Posterior vena cava (tissue), 2 donors: ENCODE results near the gene IL10RB. TPM values are rescaled to one million over a fixed set of nuclear protein-coding genes. Genes with fewer than 3 reads are reported as not detected.

Source experiments
- DNase-seq: peaks from one replicate; pipeline ENCODE4 v3.0.0-alpha.2; 2020; ENCODE audit warnings: low spot score
- intact Hi-C, 2 donors: fragments of 100-400 bp; cut with DNase I; formaldehyde crosslinking; loops; one replicate each; pipeline versions ENCODE4 v1.14.1 to v1.14.2; 2022 to 2023
- total RNA-seq, 2 donors: library from RNA; stranded (reverse); fragmentation: NEBNext Ultra II Directional; extraction: Animal tissue kit (Norgen Biotek cat#: 25700); gene quantifications; one replicate each; pipeline ENCODE4 v1.2.1, GENCODE V29; 2021
- donor health status: DM: yes; HTN: yes; CAD: no.
- donor health status: DM: yes; HTN: yes; CAD: no.

The IL10RB gene
- total RNA-seq, 2 donors from 2014 or later, result 19.8 to 22.4 TPM

DNA sequence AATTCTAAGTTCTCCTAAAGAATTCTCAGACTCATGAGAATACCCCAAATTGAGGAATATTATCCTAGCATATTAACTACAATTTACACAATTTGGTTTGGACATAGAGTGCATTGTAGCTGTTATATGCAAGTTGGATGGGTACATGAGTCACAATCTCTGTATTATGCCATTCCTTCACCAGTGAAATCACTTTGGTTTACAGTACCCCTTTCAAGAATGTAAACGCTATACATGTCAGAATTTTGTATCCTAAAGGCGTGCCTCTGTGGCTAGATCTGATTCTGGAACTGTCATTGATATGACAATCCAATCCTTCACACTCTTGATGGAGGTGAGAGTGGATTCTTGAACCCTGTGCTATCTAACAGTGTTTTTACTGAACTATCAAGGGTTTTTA lies 6.7 kb upstream of the IL10RB start:
- intact Hi-C loops, result no loop called here
- DNase-seq, result no peak

DNA sequence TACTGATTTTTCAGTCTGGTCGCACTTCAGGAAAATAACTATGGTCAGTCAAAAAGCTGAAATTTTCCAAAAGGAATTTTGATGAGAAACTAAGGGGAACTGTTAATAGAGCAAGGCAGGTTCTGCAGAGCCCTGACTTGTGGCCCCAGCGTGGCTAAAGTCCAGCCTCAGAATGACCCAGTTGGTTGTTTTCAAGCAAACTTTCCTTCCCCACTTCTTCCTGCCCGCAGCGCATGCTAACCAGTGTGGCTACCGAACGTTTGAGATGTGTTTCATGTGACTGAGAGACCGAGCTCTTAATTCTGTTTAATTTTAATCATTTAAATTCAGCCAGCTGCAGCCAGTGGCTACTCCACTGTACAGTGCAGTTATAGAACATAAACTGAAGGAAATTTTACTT lies 6.2 kb upstream of the IL10RB start:
- intact Hi-C loops, result no loop called here
- DNase-seq, result no peak

DNA sequence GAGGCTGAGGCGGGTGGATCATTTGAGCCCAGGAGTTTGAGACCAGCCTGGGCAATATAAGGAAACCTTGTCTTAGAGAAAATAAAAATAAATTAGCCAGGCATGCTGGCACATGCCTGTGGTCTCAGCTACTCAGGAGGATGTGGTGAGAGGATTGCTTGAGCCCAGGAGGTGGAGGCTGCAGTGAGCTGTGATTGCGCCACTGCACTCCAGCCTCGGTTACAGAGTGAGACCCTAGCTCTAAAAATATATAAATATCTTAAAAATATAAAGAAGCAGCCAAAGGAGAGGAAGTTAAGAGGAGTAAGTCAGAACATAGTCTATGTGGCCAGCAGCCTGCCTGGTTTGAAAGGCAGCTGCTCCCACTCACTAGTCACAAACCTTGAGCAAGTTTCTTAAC lies 4.5 kb upstream of the IL10RB start:
- no peak for DNase-seq
- intact Hi-C loops, result no loop called here

DNA sequence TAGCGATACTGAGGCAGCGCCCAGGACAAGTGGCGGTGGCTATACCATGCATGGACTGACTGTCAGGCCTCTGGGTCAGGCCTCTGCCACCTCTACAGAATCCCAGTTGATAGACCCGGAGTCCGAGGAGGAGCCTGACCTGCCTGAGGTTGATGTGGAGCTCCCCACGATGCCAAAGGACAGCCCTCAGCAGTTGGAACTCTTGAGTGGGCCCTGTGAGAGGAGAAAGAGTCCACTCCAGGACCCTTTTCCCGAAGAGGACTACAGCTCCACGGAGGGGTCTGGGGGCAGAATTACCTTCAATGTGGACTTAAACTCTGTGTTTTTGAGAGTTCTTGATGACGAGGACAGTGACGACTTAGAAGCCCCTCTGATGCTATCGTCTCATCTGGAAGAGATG lies 3.2 kb upstream of the IL10RB start:
- intact Hi-C loops, result no loop called here

DNA sequence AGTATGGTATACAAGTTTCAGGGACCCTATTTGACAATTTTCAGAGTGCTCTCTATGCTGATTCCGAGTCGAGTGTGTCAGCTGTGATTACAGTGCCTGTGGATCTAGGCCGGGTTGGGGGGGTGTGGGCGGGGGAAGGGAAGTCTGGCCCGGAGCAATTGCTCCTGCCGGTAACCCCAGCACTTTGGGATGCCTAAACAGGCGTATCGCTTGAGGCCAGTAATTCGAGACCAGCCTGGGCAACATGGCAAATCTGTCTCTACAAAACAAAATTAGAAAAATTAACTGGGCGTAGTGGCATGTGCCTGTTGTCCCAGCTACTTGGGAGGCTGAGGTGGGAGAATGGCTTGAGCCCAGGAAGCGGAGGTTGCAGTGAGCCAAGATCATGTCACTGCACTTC lies 1.6 kb upstream of the IL10RB start:
- intact Hi-C loops, result no loop called here
- no peak for DNase-seq

More for the DNA sequence above, 3.2 kb upstream of the IL10RB start:
- no peak for DNase-seq

DNA sequence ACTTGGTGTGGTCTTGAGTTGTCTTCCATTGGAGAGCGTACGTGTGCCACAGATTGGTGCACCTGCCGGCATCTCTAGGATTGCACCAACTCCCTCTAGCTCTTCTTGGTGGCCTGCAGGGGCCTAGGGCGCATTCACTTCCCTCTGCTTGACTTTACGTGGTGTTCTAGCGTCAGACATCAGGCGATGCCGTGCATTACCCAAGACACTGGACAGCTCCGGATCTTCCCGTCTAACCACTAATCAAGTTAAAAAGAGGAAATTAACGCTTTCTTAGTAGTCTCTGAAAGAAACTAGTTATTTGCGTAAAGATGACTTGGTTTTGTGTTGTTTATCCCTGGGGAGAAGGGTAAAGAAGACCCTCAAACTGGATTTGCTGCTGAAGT lies 510 bp upstream of the IL10RB start:
- intact Hi-C loops, result no loop called here
- DNase-seq, result peak; percentile 87

DNA sequence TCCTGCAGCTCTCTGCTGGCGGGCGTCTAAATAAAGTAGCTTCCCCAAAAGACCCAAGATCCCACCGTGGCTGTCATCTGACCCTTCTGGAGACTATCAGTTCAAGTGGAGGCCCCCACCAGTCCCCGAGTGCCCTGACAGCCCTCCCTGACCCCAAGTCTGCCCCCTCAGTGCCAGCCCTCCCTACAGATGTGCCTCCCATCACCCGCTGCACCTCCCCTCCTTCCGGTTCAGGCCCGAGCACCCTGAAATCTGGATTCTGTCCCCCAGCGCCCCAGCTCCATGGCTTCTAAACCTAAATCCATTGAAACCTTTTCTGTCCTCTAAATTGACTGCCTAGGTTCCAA lies 595 bp downstream of the IL10RB start:
- DNase-seq, result no peak
- intact Hi-C loops, result no loop called here

DNA sequence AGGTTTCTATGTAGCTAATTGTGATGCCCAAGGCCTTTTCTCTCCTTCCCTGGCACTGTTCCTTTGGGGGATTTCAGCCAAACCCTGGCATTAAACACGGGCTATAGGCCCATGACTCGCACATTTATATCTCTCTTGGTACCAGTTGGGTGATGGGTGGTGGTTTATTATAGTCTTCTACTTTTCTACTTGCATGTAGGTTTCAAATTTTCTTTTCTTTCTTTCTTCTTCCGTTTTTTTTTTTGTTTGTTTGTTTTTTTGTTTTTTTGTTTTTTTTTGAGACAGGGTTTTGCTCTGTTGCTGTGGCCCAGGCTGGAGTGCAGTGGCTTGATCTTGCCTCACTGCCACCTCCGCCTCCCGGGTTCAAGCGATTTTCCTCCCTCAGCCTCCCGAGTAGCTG lies 1.1 kb downstream of the IL10RB start:
- intact Hi-C loops, result no loop called here
- DNase-seq, result no peak

DNA sequence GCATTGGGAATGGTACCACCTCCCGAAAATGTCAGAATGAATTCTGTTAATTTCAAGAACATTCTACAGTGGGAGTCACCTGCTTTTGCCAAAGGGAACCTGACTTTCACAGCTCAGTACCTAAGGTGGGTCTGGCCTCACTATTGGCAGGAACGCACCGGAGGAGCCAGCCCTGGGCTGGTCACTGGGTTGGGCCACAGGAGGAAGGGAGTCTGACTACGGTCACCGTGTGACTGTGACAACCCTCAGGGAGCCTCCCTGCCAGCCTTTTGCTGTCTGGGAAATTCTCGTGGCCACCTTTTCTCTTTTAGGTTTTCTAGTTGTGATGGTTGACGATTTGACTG lies 2.2 kb downstream of the IL10RB start:
- no peak for DNase-seq
- intact Hi-C loops, result no loop called here

DNA sequence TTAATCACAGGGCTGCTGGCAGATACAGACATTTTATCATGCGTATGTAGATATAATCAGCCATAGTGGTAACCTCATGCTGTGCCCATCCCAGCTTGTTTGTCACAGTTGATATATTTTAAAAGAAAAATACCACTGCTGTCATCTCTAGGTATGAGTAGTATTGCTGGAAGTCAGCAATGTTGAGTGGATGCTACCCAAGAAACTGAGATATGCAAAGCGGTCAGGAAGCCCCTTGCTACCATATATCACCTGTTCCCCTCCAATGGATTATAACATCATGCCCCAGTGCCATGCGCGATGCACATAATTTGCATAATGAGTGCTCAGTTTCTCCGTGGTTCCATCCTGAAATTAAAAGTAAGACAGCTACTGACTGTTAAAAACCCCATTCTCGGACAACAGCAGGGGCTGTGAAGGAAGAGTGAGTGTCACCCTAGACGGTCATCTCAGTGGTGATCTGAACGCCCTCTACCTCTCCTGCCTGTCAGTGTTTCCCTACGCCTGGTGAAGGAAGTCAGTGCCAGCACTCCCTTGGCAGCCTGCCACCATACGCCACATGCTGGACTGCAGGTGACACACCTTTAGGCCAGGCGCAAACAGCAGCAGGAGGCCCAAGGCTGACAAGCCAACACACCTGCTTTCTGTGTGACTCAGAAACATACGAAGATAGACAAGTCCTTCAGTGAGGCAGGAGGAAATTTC lies 2.7 kb downstream of the IL10RB start:
- intact Hi-C loops, result no loop called here
- no peak for DNase-seq

DNA sequence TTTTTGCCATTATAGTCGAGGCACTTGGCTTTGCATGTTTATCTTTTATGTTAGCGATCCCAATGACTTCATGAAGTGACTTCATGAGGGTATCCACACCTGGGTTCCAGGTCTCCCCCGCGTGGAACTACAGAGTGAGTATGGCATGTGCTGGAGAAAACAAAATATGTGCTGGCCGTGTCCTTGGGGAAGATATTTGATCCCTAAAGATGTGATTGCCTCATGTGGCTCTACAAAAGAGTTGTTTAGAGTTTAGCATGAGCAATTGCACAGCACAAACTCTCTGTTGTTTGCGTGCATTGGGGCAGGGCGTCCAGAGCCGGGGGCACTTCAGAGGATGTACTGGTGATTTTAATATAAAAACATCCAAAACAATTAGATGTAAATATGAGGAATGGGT lies 4.8 kb downstream of the IL10RB start:
- no peak for DNase-seq
- intact Hi-C loops, result no loop called here

DNA sequence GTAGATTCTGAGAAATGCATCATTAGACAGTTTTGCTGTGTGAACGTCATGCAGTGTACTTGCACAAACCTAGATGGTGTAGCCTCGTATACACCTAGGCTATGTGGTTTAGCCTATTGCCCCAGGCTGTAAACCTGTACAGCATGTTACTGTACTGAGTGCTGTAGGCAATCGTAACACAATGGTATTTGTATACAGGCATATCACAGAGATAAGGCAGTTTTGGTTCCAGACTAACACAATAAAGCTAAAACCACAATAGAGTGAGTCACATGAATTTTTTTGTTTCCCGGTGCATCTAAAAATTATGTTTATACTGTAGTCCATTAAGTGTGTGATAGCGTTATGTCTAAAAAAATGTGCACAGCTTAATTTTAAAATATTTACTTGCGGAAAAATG lies 6.9 kb downstream of the IL10RB start:
- DNase-seq, result no peak
- intact Hi-C loops, result no loop called here

DNA sequence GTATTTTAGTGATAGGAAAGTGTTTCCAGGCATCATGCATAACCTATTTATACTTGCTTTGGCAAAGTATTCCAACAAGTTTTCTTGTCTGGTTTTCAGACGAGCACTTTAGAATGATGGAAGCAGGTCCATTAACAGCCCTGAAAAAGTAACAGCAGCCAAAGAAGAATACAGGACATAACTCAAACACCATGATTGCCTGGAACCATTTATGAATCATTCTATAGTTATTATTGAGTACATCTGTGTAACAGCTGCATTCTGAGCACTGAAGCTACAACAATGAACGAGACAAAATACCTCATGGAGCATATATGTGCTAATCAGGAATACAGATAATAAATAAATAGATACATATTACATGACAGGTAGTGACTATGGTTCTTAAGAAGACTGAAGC lies 12.6 kb downstream of the IL10RB start:
- intact Hi-C loops, result no loop called here
- no peak for DNase-seq

DNA sequence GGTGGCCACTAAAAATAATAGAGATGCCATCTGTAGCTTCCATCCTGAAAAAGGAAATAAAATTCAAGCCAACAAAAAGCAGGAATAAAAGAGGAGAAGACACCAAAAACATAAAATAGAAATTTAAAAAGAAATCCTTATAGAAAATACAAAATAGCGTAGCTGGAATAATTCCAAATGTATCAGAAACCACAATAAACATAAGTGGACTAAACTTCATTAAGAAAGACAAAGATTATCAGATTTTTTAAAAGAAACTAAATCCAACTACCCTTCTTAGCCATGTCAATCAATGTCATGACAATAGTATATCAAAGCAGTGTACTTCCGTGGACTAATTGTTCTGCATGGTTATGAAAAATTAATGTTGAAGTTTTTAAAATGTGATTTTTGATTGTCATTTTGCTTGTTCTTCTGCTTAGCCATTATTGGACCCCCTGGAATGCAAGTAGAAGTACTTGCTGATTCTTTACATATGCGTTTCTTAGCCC lies 13.2 kb downstream of the IL10RB start:
- DNase-seq, result no peak
- intact Hi-C loops, result no loop called here

DNA sequence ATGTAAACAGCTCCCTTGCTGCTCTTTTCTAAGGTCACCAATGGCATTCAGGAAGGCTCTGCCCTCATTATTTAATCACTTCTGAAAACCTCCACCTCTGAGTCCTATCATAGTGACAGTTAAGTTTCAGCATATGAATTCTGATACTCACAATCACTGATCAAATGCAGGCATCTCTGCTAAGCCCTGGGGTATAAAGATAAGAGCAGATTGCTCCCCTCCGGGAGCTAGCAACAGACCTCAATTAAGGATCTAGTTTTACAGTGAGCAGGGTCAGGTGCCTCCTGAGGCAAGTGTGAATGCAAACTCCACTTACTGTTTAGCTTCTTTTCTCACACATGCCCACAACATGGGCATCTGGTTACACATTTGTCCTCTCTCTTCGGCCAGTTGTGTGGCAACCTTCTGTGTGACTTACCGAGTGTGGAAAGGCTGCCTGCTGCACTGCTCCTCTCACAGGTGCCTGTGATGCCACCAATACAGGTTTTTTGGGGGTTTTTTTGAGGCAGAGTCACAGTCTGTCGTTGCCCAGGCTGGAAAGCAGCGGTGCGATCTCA lies 15.0 kb downstream of the IL10RB start:
- no peak for DNase-seq
- intact Hi-C loops, result no loop called here

DNA sequence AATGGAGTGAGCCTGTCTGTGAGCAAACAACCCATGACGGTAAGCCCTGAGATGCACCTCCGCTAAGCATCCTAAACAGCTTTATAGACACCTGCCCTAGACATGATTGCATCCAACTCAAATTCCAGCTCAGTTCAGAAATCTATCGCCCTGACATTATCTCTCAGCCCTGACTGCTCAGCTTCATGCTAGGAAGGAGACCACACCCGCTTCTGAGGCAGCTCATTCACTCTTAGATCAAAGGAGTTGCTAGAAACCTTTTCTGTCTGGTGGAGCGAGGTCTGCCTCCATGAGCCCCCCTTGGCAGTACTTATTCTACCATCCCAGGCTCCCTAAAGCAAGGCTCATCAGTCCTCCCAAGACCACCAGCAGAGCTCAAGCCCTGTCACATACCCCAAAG lies 17.0 kb downstream of the IL10RB start:
- intact Hi-C loops, result no loop called here
- DNase-seq, result no peak

DNA sequence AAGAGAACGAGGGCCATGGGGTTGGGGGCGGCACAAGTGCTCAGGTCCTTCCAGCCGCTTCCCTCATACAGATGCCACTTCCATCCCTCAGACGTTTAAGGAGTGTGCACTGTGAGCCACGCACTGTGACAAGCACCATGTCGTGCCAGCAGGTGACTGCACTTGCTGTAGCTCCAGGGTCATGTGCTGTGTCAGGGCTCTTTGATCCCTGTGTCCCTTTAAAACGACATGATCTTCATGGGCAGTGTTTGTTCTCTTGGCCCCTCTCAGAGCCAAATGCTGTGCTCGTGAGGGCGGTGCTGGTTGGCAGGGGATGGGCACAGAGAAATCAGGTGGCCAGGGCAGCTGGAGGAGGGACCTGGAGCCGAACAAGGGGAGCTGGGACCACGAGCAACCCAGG lies 19.9 kb downstream of the IL10RB start:
- intact Hi-C loops, result no loop called here
- DNase-seq, result no peak

DNA sequence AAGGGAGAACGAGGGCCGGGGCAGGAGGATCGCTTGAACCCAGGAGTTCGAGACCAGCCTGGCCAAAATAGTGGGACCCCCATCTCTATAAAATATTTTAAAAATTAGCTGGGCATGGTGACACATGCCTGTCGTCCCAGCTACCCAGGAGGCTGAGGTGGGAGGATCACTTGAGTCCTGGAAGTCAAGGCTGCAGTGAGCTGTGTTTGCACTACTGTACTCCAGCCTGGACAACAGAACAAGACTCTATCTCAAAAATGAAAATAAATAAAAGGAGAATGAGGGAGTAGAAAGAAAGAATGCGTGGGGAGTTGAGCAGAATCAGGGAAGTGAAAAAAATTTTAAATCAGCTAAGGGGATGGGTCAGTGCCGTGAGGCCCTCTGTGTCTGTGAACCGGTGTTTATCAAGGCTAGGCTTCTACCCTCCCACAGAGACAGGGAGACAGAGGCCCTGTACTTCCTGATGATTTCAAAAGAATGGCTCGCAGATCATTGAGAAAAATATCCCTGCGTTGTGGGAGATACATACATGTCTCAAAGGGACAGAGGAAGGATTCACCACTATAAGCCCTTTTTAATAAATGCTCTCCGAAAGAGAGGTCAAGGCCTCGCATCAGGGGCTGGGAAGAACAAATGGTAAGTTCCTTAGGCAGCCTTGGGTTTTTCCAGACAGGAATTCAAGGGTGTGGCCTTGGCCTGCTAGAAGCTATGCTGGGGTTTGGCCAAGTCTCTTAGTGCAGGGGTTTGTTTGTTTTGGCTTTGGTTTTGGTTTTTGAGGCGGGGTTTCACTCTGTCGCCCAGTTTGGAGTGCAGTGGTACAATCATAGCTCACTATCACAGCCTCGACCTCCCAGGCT lies 20.7 kb downstream of the IL10RB start:
- intact Hi-C loops, result no loop called here
- DNase-seq, result no peak

DNA sequence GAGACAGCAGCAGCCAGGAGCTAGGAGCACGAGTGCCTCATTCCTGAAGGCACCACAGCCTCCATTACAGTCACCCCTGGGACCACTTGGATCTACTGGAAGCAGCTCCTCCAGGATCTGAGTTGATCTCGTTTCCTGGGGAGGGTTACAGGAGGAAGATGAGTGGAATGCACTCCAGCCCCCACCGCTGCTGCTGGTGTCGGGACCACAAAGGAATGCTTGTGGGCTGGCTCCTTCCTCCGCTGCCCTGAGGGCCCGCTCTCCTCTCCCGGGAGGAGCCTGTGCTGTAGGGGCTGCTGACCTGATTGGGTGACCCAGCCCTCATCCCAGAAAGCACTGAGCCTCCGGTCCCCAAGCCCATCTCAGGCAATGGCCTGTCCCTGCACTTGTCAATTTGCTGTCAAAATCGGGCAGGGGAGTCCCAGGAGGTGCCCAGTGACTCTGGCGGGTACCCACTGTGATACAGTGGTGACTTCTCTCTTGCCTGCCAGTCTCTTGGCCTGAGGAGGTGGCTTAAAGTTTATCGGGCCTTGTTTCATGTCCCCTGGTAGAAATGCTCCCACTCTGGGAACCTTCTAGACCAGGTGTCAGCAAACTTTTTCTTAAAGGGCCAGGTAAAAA lies 23.1 kb downstream of the IL10RB start:
- no peak for DNase-seq
- intact Hi-C loops, result no loop called here

DNA sequence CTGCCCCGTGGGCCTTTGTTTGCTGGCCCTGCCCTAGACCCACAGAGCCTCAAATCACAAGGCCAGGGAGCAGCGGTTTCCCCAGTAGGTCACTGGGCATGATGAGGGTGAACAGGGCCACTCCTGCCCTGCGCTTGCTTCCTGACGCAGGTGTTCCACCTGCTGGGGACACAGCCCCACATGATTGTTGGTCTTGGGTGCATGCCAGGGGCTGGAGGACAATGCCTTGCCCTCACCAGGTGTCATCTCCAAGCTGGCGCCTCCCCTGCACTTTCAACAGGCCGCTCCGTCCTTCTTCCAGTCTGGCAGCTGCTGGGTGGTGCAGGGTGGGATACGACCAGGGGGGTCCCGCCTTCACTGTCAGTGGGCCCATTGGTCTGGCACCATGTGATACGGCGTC lies 24.3 kb downstream of the IL10RB start:
- intact Hi-C loops, result no loop called here
- DNase-seq, result no peak
